ENCODE results near the gene HEG1. TPM values are rescaled to one million over a fixed set of nuclear protein-coding genes. Genes with fewer than 3 reads are reported as not detected.

HEG1 gene
- total and polyA plus RNA-seq, 4 donors = 20.2 to 32.5 (median 26.3) TPM

DNA sequence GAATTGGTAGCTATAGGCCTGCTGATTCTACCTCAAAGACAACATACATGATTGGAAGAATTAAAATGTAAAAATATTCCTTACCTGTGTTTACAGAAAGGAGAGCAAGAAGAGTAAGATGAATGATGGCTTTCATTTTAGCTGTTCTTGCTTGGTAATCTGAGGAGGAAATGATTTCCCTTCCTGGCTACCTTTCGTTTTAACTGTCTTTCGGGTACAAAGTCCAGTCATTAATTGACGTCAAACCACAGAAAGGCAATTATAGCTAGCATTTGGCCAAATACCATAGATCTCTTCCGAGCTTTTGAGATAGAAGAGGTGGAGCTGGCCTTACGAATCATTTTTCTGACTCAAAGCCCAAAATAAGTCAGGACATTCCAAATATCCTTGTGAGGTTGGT lies 121.2 kb downstream of the HEG1 start, which contains the start of gene MUC13:
TSS of gene MUC13 (minus strand) at position 175 of the 400 bp plus-strand sequence. CDS start at position 136, 39 bp downstream.
- Histone ChIP-seq H3K27ac (ENCODE audit: low read depth, low read length) (no peak within 1 kb of the TSS), H3K36me3 (ENCODE audit: control insufficient read depth, insufficient read depth, low read length) (no peaks in the 10 kb centered on the region), H3K4me1 (ENCODE audit: control insufficient read depth, insufficient read depth, low read length) (no peaks in the 10 kb centered on the region), H3K9me3 (ENCODE audit: control insufficient read depth, insufficient read depth, low read length) (no peaks in the 10 kb centered on the region), H3K27me3 (ENCODE audit: control insufficient read depth, insufficient read depth, low read length) (no peaks in the 10 kb centered on the region), H3K4me3 (ENCODE audit: low read depth, low read length) (no peak within 1 kb of the TSS)
- no peak for DNase-seq (ENCODE audit: low read depth in 4 of 6, low spot score in 6 of 6)
- WGBS (ENCODE audit: insufficient coverage) = no CpG with 5 or more reads among the region's 5 CpGs

- WGBS (ENCODE audit: insufficient coverage) = no CpG with 5 or more reads among the region's 4 CpGs
- no peak overlapping the region for H3K27ac ChIP-seq (ENCODE audit: low read depth, low read length)
- H3K9me3 ChIP-seq (ENCODE audit: control insufficient read depth, insufficient read depth, low read length) = no peaks in the 10 kb centered on the region
- no peak overlapping the region for H3K4me3 ChIP-seq (ENCODE audit: low read depth, low read length)
- DNase-seq (ENCODE audit: low read depth in 4 of 6, low spot score in 6 of 6) = peak in 5 of 6 donors; percentile 4 to 70 (median 9)
- no peaks in the 10 kb centered on the region for H3K36me3 ChIP-seq (ENCODE audit: control insufficient read depth, insufficient read depth, low read length)
- no peaks in the 10 kb centered on the region for H3K27me3 ChIP-seq (ENCODE audit: control insufficient read depth, insufficient read depth, low read length)
- H3K4me1 ChIP-seq (ENCODE audit: control insufficient read depth, insufficient read depth, low read length) = no peaks in the 10 kb centered on the region
Observed at GRCh38 chr3:124928333-124929202, 127.2 kb downstream of the HEG1 start.

- no peak overlapping the region for H3K4me3 ChIP-seq (ENCODE audit: low read depth, low read length)
- WGBS (ENCODE audit: insufficient coverage) = 100% methylated on average over 1 of the region's 2 CpGs
- H3K27me3 ChIP-seq (ENCODE audit: control insufficient read depth, insufficient read depth, low read length) = no peaks in the 10 kb centered on the region
- no peaks in the 10 kb centered on the region for H3K9me3 ChIP-seq (ENCODE audit: control insufficient read depth, insufficient read depth, low read length)
- no peaks in the 10 kb centered on the region for H3K4me1 ChIP-seq (ENCODE audit: control insufficient read depth, insufficient read depth, low read length)
- DNase-seq (ENCODE audit: low read depth in 4 of 6, low spot score in 6 of 6) = no peak
- H3K36me3 ChIP-seq (ENCODE audit: control insufficient read depth, insufficient read depth, low read length) = no peaks in the 10 kb centered on the region
- no peak overlapping the region for H3K27ac ChIP-seq (ENCODE audit: low read depth, low read length)
Observed at GRCh38 chr3:124927574-124928045, 128.2 kb downstream of the HEG1 start.

DNA sequence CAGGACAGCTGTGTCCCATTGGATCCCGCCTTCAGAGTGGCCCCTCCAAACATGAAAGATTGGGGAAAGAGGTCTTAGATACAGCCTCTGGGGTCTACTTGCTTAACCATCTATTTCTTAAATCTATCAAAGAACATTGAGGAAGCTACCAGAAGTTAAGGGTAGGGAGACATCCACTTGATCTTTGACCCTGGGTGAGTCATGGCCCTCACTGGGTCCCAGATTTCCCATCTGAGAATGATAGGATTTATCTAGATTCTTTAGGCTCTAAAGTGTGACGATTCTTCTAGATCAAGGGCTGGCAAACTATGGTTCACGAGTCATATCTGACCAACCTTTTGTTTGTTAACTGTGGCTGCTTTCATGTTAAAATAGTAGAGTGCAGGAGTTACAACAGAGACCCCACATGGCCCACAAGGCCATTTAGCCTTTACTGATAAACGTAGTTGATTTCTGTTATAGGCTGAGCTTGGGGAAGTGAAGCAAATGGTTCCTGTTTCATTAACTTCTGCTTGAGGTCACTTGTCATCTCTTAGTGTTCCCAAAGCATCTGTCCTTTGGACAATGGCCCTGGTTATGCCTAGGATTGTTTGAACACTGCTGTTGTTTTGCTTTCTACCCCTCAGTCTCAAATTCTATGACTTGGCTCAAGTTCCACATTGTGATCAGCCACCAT lies 129.2 kb downstream of the HEG1 start:
- no peaks in the 10 kb centered on the region for H3K36me3 ChIP-seq (ENCODE audit: control insufficient read depth, insufficient read depth, low read length)
- no peaks in the 10 kb centered on the region for H3K27me3 ChIP-seq (ENCODE audit: control insufficient read depth, insufficient read depth, low read length)
- WGBS (ENCODE audit: insufficient coverage) = 80% methylated on average over 1 of the region's 4 CpGs
- H3K9me3 ChIP-seq (ENCODE audit: control insufficient read depth, insufficient read depth, low read length) = no peaks in the 10 kb centered on the region
- H3K4me1 ChIP-seq (ENCODE audit: control insufficient read depth, insufficient read depth, low read length) = no peaks in the 10 kb centered on the region
- H3K4me3 ChIP-seq (ENCODE audit: low read depth, low read length) = no peak overlapping the region
- no peak overlapping the region for H3K27ac ChIP-seq (ENCODE audit: low read depth, low read length)
- no peak for DNase-seq (ENCODE audit: low read depth in 4 of 6, low spot score in 6 of 6)

GRCh38 chr3:124924741-124925140 lies 131.1 kb downstream of the HEG1 start:
- Histone ChIP-seq H3K36me3 (ENCODE audit: control insufficient read depth, insufficient read depth, low read length) (no peaks in the 10 kb centered on the region), H3K4me1 (ENCODE audit: control insufficient read depth, insufficient read depth, low read length) (no peaks in the 10 kb centered on the region), H3K4me3 (ENCODE audit: low read depth, low read length) (no peak overlapping the region), H3K27me3 (ENCODE audit: control insufficient read depth, insufficient read depth, low read length) (no peaks in the 10 kb centered on the region), H3K27ac (ENCODE audit: low read depth, low read length) (no peak overlapping the region), H3K9me3 (ENCODE audit: control insufficient read depth, insufficient read depth, low read length) (no peaks in the 10 kb centered on the region)
- 100% methylated on average over 1 of the region's 2 CpGs for whole genome bisulfite sequencing (ENCODE audit: insufficient coverage)
- DNase-seq (ENCODE audit: low read depth in 4 of 6, low spot score in 6 of 6) = no peak

DNA sequence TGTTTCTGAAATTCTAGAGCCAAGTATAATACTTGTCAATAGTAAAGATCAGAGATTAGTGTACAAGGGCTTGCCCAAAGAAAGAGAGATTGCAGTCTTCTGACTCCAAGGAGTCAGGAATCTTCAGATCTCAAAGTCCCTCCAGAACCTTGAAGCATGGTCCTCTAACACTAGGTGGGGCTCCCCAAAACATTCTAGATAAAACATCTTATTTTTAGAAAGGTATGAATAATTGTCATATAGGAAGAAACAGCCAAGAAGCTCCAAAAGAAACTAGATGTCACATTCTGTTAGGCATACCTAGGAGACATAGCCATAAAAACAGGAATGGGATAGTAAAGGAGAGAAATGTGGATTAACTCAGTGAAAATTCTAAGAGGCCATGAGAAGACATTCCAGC lies 132.0 kb downstream of the HEG1 start:
- Histone ChIP-seq H3K36me3 (ENCODE audit: control insufficient read depth, insufficient read depth, low read length) (no peaks in the 10 kb centered on the region), H3K27ac (ENCODE audit: low read depth, low read length) (no peak overlapping the region), H3K4me3 (ENCODE audit: low read depth, low read length) (no peak overlapping the region), H3K9me3 (ENCODE audit: control insufficient read depth, insufficient read depth, low read length) (no peaks in the 10 kb centered on the region), H3K27me3 (ENCODE audit: control insufficient read depth, insufficient read depth, low read length) (no peaks in the 10 kb centered on the region), H3K4me1 (ENCODE audit: control insufficient read depth, insufficient read depth, low read length) (no peaks in the 10 kb centered on the region)
- DNase-seq (ENCODE audit: low read depth in 4 of 6, low spot score in 6 of 6) = no peak

- H3K27me3 ChIP-seq (ENCODE audit: control insufficient read depth, insufficient read depth, low read length) = no peaks in the 10 kb centered on the region
- DNase-seq (ENCODE audit: low read depth in 4 of 6, low spot score in 6 of 6) = peak in 1 of 6 donors; percentile 7
- no peaks in the 10 kb centered on the region for H3K9me3 ChIP-seq (ENCODE audit: control insufficient read depth, insufficient read depth, low read length)
- no peak overlapping the region for H3K27ac ChIP-seq (ENCODE audit: low read depth, low read length)
- no peaks in the 10 kb centered on the region for H3K36me3 ChIP-seq (ENCODE audit: control insufficient read depth, insufficient read depth, low read length)
- WGBS (ENCODE audit: insufficient coverage) = 69% methylated on average over 1 of the region's 5 CpGs
- no peak overlapping the region for H3K4me3 ChIP-seq (ENCODE audit: low read depth, low read length)
- peaks cover 3% of the 10 kb centered on the region for H3K4me1 ChIP-seq (ENCODE audit: control insufficient read depth, insufficient read depth, low read length)
Observed at GRCh38 chr3:124920718-124921117, 135.1 kb downstream of the HEG1 start.

DNA sequence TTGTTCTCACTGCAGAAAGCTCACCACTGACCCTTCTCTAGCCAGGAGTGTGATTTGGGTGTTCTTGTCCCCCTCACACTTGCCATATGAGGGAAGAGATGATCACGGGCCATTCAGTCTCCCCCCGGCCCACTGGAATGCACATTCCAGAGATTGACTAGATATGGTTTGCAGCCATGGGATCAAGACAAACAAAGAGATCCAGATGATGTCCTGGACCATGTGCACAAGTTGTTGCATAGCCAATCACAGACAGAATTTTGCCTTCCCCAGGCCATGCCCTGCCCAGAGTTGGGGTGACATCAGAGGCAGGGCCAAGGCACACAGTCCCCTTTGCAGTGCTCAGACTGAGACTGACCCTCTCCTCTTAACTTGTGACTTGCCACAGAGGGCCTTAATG lies 136.0 kb downstream of the HEG1 start:
- Histone ChIP-seq H3K27me3 (ENCODE audit: control insufficient read depth, insufficient read depth, low read length) (no peaks in the 10 kb centered on the region), H3K9me3 (ENCODE audit: control insufficient read depth, insufficient read depth, low read length) (no peaks in the 10 kb centered on the region), H3K36me3 (ENCODE audit: control insufficient read depth, insufficient read depth, low read length) (no peaks in the 10 kb centered on the region), H3K4me3 (ENCODE audit: low read depth, low read length) (no peak overlapping the region), H3K4me1 (ENCODE audit: control insufficient read depth, insufficient read depth, low read length) (peaks cover 3% of the 10 kb centered on the region), H3K27ac (ENCODE audit: low read depth, low read length) (no peak overlapping the region)
- DNase-seq (ENCODE audit: low read depth in 4 of 6, low spot score in 6 of 6) = no peak
- WGBS (ENCODE audit: insufficient coverage) = 85% methylated on average over 2 of the region's 2 CpGs

- DNase-seq (ENCODE audit: low read depth in 4 of 6, low spot score in 6 of 6) = no peak
- no peak overlapping the region for H3K27ac ChIP-seq (ENCODE audit: low read depth, low read length)
- no peak overlapping the region for H3K4me3 ChIP-seq (ENCODE audit: low read depth, low read length)
- H3K36me3 ChIP-seq (ENCODE audit: control insufficient read depth, insufficient read depth, low read length) = no peaks in the 10 kb centered on the region
- H3K4me1 ChIP-seq (ENCODE audit: control insufficient read depth, insufficient read depth, low read length) = peaks cover 3% of the 10 kb centered on the region
- 91% methylated on average over 2 of the region's 2 CpGs for WGBS (ENCODE audit: insufficient coverage)
- H3K9me3 ChIP-seq (ENCODE audit: control insufficient read depth, insufficient read depth, low read length) = no peaks in the 10 kb centered on the region
- no peaks in the 10 kb centered on the region for H3K27me3 ChIP-seq (ENCODE audit: control insufficient read depth, insufficient read depth, low read length)
Observed at GRCh38 chr3:124918524-124918923, 137.3 kb downstream of the HEG1 start.

All from spinal cord (tissue), 10 donors.